CD4-positive, alpha-beta T cell treated with Interleukin-4 for 4 hours (primary cell): ENCODE results near the gene TUBA3C.

ENCODE experiments used
- DNase-seq: peaks from one replicate; pipeline ENCODE4 v3.0.0-alpha.2; 2020

TUBA3C gene

DNA sequence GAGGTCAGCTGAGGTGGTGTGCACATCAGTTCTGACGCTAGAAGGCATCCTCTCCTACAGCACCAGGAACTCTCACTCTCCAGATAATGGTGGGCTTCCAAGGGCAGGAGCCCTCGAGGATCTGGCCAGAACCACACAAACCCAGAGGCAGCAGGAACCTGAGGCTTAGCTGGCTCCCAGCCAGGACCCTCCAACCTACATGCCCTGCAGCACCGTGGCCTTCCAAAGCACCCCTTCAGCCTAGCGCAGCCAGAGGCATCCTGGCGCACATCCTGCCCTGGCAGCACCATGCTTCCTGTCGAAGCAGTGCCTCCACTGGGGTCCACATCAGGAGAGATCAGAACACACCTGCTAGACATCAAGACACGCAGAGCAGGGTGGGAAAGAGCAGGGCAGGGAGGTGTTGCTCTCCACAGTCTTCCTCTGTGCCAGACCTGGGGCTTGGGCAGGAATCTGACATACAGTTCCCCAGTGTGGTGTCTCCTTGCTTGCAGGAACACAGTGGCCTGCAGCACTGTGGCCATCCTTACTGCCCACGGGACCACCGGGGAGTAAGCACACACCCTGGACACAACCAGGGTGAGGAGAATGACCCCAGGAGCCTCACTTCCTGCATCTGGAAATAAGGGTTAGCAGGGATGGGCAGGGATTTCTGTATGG, 21.7 kb downstream of the TUBA3C start:
- no peak for DNase-seq

DNA sequence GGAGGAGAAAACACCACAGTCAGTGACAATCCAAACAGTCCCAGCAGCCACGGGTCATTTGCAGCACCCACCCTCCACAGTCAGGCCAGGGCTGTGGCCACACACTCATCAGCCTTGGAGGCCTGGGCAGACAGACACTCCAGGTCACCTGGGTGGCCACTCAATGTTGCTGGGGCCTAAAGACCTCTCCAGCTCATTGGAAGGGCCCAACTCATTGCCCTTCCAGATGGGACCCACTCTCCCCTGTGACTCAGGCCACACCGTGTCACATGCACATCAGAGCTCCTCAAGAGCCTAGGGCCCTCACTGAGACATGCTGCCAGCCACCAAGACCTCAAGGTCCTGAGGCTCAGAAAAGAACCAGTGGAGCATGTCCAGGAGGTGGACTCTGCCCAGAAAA, 22.4 kb downstream of the TUBA3C start:
- DNase-seq = no peak

DNA sequence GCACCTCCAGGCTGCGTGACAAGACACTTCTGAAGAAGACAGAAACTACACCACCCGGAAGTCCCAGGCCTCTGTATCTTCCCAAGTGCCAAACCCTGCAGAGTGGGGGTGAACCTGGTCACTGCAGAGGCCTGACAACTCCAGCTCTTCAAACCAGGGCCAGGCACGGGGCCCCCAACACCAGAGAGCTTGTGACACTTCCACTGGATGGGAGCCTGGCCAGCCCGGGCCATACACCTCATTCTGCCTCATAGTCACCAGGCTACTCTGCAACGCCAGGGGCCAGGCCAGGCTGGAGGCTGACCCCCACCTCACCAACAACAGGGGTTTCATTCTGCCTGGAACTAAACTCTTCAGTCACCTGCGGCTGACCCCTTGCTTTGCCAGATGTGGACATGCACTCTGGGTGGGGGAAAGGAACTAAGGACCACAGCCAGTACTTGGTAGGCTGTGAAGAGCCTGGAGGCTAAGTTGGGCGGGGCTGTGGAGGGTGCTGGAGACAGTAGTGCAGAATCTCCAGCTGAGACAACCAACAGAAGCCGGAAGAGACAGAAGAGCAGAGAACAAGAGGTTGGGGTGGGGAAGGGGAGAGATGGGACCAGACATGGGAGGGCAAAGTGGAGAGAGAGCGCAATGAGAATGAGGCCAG, 23.0 kb downstream of the TUBA3C start:
- no peak for DNase-seq

DNA sequence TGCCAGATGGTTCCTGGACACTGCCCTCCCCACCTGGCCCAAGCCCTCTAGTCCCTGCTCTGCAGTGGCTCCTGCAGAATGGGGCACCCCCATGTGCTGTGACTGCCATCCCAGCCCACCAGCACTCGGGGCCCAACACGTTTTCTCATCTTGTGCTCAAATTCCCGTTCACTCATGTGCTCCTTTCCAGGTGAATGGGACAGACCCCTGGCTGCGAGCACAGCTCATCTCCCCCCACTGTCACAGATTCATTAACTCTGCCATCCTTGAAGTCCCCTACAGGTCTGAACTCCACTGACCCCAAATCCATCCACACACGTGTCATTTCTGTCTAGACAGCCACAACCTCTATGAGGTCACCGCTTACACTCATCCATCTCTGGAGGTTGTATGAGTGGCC, 23.6 kb downstream of the TUBA3C start:
- no peak for DNase-seq

DNA sequence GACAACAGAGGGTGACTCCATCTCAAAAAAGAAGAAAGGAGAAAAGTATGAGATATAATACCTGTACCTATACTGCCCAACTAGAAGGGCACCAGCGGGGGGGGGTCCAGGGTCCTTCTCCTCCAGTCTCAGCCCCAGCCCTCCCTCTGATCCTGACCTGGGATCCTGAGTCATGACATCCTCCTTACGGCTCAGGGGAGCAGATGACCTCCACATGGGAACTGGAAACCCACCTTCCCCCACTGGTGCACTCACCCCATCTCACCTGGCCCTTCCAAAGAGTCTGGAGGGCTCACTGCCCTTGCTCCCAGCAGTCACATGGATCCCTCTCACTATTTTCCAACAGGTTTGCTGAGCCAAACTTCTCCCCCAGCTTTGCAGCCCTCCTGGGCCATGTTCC, 24.2 kb downstream of the TUBA3C start:
- no peak for DNase-seq

DNA sequence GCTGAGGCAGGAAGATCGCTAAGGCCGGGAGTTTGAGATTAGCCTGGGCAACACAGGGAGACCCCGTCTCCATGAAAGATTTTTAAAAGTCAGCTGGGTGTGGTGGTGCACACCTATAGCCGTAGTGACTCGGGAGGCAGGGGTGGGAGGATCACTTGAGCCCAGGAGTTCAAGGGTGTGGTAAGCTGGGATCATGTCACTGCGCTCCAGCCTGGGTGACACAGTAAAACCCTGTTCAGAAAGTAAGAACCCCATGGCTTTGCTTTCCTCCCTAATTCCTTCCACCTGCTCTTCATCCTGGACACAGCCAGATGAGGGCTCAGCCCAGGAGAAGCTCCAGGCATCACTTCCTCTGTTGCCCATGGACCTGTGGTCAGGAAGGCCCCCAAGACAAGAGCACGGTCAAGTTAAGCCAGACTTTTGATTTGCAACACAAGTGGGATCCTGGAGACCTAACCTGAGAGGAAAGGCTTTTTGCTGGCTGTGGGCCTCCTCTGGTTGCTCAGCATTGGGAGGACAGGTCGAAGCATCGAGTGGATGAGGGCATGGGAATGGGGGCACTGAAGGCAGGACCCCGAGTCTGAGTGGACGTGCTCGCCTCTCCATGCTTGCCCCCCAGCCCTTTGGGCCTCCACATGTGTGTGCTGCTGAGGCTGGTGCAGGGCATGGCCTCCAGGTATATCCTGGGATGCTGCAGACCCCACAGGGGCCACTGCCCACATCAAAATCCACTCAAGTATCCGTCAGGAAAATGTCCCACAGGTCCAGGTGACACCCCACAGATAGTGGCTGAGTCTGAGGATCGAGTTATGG, 25.4 kb downstream of the TUBA3C start:
- no peak for DNase-seq

DNA sequence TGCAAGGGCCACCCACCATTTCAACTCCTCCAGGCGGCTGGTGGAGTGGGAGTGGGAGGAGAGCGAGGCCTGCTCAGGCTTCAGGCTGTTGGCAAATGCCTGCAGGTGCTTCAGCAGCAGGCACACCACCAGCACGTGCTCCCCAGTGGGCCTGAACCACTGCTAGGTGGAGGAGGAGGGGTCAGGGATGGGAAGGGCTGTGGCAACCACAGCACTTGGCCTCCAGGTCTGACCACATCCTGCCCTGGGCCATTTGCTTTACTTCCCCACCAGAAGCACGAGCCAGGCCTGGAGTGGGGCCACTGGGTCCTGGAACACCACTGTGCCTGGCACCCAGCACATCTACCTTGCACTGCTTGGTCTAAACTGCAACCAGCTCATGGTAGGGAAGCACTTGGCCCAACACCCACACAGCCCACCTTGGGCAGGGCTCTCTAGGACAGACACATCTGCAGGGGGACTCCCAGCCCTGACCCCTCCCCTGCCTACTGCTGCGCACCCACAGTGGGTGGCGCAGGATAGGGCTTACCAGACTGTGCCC, 26.2 kb downstream of the TUBA3C start:
- no peak for DNase-seq

DNA sequence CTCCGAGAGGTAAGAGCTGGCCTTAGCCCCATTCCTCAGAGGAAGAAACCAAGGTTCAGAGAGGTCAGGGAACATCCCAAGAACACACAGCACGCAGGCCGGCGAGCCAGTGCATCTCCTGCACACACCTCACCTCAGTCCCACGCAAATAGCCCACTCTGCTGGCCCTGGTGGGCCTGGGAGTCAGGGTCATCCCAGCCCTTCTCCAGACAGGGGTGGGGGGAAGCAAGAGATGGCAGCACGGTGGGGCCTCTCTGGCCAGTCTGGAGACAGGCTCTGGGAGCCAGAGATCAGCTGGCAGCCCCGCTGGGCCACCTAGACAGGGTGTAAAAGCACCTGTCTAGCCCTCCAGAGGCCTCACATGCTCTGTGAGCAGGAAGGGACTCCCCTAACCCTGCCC, 26.8 kb downstream of the TUBA3C start:
- no peak for DNase-seq

DNA sequence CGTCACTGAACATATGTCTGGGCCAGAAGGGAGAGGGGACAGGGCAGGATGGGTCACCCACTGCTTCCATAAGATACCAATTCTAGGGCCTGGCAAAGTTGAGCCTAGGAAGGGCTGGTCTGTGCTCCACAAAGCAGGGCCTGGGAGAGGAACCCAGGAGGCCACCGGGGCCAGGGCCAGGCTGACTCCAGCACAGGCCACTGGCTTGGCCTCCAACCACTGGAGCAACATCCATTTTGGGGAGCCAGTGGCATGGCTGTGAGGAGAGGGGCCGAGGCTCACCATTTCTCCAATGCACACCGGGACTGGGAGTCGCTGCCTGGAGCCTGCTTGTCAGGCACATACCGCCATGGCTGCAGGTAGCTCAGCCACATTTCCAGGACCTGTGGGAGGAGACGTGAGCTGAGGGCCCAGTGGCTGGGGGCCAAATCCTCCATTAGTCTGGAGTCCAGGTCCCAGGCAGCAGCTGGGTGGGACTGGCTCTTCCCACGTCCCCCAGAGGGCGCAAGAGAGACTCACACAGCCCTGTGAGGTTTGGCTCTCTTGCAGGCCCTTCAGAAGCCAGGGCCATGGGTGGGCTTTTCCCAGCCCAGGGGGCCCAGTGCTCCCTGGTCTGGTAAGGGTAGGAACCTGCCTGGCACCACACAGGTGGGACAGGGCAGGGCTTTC, 27.7 kb downstream of the TUBA3C start:
- DNase-seq = no peak

DNA sequence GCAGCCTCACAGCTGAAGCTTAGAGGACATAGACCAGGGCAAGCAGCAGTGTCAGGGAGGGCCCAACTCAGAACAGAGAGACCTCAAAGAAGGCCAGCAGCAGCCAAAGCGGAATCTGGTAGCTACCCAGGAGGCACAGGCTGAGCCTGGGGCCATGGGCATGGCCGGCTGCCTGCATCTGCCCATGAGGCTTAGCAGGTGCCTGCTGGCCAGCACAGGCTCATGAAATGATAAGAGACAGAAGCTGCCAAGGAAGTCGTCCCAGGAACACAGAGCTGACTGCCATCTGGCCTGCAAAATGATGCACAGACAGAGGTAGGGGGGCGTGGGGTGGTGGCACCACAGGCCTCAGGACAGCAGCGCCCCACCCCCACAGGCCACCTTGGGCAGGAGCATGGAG, 29.2 kb downstream of the TUBA3C start:
- DNase-seq = no peak

DNA sequence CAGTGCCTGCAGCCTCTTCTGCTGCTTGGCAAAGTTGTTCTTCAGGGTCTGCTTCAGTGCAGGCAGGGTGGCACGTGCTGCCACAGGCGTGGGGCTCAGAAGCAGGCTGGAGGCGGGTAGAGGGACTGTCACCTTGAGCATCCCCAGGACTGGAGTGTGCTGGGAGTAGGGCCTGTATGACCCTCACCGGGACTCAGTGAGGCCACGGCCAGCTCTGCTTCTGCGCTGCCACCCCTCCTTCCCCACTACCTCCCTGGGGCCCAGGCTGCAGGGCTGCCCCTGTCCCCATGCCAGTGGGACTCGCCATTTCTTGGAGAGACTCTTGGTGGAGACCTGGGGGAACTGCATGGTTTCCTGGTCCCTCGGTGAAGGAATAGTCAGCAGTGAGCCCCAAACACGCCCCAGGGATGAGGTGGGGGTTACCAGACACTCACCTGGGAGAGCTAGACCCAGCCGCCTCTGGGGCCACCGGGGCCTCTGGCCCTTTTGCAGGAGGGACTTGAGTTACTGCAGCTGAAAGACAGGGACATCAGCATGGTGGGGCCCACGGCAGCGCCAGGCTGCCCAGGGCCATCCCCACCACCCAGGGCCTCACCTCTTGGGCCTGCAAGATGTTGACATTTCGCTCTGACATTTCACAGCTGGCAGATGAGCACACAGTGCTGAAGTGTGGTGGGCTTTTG, 29.9 kb downstream of the TUBA3C start:
- no peak for DNase-seq

DNA sequence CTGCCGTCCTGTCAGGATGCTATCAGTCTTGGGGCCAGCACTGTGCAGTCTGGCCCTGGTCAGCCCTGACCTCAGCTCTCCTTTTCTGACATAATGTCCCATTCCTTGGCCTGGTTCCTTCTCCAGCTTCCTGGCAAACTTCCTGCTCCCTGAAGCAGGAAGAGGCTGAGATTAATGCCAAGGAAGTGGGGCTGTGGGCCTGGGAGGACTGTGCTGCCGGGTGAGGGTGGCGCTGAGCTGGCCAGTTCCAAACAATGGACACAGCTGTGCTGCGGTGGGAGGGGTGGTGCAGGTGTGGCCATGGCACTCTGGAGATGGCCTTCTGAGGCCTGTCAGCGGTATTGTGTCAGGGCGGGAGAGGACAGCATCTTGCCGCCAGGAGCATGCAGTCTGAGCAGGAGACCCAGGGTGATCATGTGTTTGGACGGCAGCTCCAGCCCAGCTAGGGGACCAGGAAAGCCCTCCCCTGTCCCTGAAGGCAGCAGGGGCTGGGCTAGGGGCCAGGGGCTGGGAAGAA, 30.9 kb downstream of the TUBA3C start:
- DNase-seq = no peak

DNA sequence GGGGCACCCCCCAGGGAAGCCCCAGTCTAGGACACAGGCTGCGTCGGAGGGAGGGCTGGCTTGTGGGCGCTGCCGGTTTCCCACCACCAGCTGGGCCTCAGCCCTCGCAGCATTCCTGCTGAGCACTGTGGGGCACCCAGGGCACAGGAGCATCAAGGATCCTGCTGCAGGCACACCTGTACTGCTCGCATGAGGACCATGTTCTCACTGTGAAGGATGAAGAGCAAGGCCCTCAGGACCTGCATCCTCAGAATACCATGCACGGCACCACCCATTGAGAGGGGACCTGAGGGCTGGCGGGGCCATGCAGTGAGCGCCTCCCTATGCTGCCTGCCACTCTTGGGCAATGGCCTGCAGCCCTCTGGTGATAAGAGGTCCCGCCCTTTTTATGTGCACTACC, 31.4 kb downstream of the TUBA3C start:
- DNase-seq = no peak

DNA sequence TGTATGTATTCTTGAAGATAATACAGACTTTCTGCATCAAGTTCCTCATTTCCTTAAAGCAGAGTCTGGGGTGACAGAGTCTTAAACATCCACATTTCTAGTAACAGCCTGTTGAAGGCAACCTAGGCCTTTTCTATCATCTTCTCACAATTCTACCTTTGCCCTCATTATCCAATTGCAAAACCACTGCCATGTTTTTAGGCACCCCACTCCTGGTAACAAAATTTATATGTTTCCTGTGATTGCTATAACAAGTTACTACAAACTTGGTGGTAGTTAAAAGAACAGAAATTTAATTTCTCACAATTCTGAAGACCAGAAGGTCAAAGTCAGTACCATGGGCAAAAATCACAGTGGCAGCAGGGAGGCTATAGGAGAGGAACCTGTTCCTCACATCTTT, 33.1 kb downstream of the TUBA3C start:
- no peak for DNase-seq
